HEK293 (cell line): Measurements from ENCODE around the gene ADA.

Experiments used
- CTCF ChIA-PET: fragments of 350-600 bp; formaldehyde crosslinking; extraction: SDS; loops from one replicate; lab custom pipeline; 2021; ENCODE audit warnings: antibody characterized with exemption; lab: Yijun Ruan, JAX
- POLR2A ChIA-PET: fragments of 300-600 bp; formaldehyde crosslinking; extraction: SDS; loops from one replicate; lab custom pipeline; 2020; ENCODE audit warnings: antibody characterized with exemption, inconsistent platforms; lab: Yijun Ruan, JAX
- H3K27ac ChIP-seq: fragments of 200-500 bp; sonication (Bioruptor generic); 2 replicates; pipeline ENCODE4 v1.5.1; 2014; ENCODE audit warnings: low read depth, low read length, control low read depth, inconsistent platforms; ENCODE audit errors: extremely low read depth
- H3K36me3 ChIP-seq, 2 experiments: fragments of 200-500 bp in 1 of 2; sonication (Bioruptor generic) in 1 of 2; 1 replicate in 1 of 2; 2 replicates in 1 of 2; pipeline ENCODE4 v1.5.1; 2014 to 2017; ENCODE audit warnings: inconsistent platforms in 2 of 2, low read length in 2 of 2; ENCODE audit not compliant: control insufficient read depth in 2 of 2, insufficient read depth in 1 of 2
- H3K4me1 ChIP-seq: fragments of 200-500 bp; sonication (Bioruptor generic); 2 replicates; pipeline ENCODE4 v1.5.1; 2014; ENCODE audit warnings: mild to moderate bottlenecking, low read length, inconsistent platforms; ENCODE audit not compliant: control insufficient read depth, insufficient read depth
- H3K4me3 ChIP-seq: 2 replicates; pipeline ENCODE4 v1.5.1; 2011; ENCODE audit warnings: low read depth, mild to moderate bottlenecking, control low read depth, low read length, moderate library complexity
- H3K9me3 ChIP-seq: fragments of 200-500 bp; sonication (Bioruptor generic); 2 replicates; pipeline ENCODE4 v1.5.1; 2014; ENCODE audit warnings: low read depth, low read length, inconsistent platforms; ENCODE audit not compliant: control insufficient read depth, insufficient read depth
- GLI2 ChIP-seq: fragments of 450-650 bp; formaldehyde crosslinking; IDR thresholded peaks from 2 replicates; pipeline ENCODE4; 2017; ENCODE audit warnings: missing biosample characterization, missing genetic modification characterization, low read depth, borderline replicate concordance
- GLIS1 ChIP-seq: fragments of 450-650 bp; formaldehyde crosslinking; IDR thresholded peaks from 2 replicates; pipeline ENCODE4 v1.5.1; 2016; ENCODE audit warnings: missing biosample characterization, missing genetic modification characterization
- GLIS2 ChIP-seq: fragments of 450-650 bp; formaldehyde crosslinking; IDR thresholded peaks from 2 replicates; pipeline ENCODE4 v1.5.1; 2016; ENCODE audit warnings: missing biosample characterization, missing genetic modification characterization
- IKZF3 ChIP-seq: fragments of 450-650 bp; IDR thresholded peaks from 2 replicates; pipeline ENCODE4 v1.5.0; 2018; ENCODE audit warnings: missing biosample characterization, mild to moderate bottlenecking, missing genetic modification characterization, moderate library complexity
- KLF8 ChIP-seq: fragments of 450-650 bp; formaldehyde crosslinking; IDR thresholded peaks from 2 replicates; pipeline ENCODE4 v1.5.1; 2016; ENCODE audit warnings: missing biosample characterization, missing genetic modification characterization
- PRDM2 ChIP-seq: fragments of 450-650 bp; formaldehyde crosslinking; IDR thresholded peaks from 2 replicates; pipeline ENCODE4 v1.5.1; 2016; ENCODE audit warnings: missing biosample characterization, missing genetic modification characterization, borderline replicate concordance
- SCRT1 ChIP-seq: fragments of 450-650 bp; formaldehyde crosslinking; IDR thresholded peaks from 2 replicates; pipeline ENCODE4 v1.5.1; 2016; ENCODE audit warnings: missing biosample characterization, missing genetic modification characterization, borderline replicate concordance
- SCRT2 ChIP-seq: fragments of 450-650 bp; formaldehyde crosslinking; IDR thresholded peaks from 2 replicates; pipeline ENCODE4 v1.5.1; 2016; ENCODE audit warnings: missing biosample characterization, missing genetic modification characterization
- SP7 ChIP-seq: fragments of 450-650 bp; formaldehyde crosslinking; IDR thresholded peaks from 2 replicates; pipeline ENCODE4 v1.5.1; 2016; ENCODE audit warnings: missing biosample characterization, missing genetic modification characterization
- WT1 ChIP-seq: fragments of 450-650 bp; formaldehyde crosslinking; IDR thresholded peaks from 2 replicates; pipeline ENCODE4 v1.5.1; 2016; ENCODE audit warnings: missing biosample characterization, missing genetic modification characterization
- ZBTB7A ChIP-seq: fragments of 450-650 bp; formaldehyde crosslinking; IDR thresholded peaks from 2 replicates; pipeline ENCODE4 v1.5.1; 2016; ENCODE audit warnings: low read depth, missing biosample characterization, missing genetic modification characterization
- ZFHX2 ChIP-seq: fragments of 450-650 bp; formaldehyde crosslinking; conservative IDR thresholded peaks from 2 replicates; pipeline ENCODE4 v1.5.1; 2016; ENCODE audit warnings: missing biosample characterization, missing genetic modification characterization
- ZNF138 ChIP-seq: fragments of 450-650 bp; formaldehyde crosslinking; IDR thresholded peaks from 2 replicates; pipeline ENCODE4 v1.5.1; 2016; ENCODE audit warnings: missing biosample characterization, missing genetic modification characterization, borderline replicate concordance
- ZNF155 ChIP-seq: fragments of 450-650 bp; formaldehyde crosslinking; IDR thresholded peaks from 2 replicates; pipeline ENCODE4 v1.5.1; 2016; ENCODE audit warnings: missing biosample characterization, missing genetic modification characterization
- ZNF266 ChIP-seq: fragments of 450-650 bp; formaldehyde crosslinking; IDR thresholded peaks from 2 replicates; pipeline ENCODE4 v1.5.1; 2016; ENCODE audit warnings: missing biosample characterization, missing genetic modification characterization, low read depth
- ZNF341 ChIP-seq: fragments of 450-650 bp; formaldehyde crosslinking; IDR thresholded peaks from 2 replicates; pipeline ENCODE4; 2016; ENCODE audit warnings: low read depth, missing biosample characterization, missing genetic modification characterization
- ZNF404 ChIP-seq: fragments of 450-650 bp; formaldehyde crosslinking; IDR thresholded peaks from 2 replicates; pipeline ENCODE4 v1.5.1; 2017; ENCODE audit warnings: missing biosample characterization, missing genetic modification characterization
- ZNF555 ChIP-seq: fragments of 450-650 bp; formaldehyde crosslinking; conservative IDR thresholded peaks from 2 replicates; pipeline ENCODE4 v1.5.1; 2017; ENCODE audit warnings: missing biosample characterization, mild to moderate bottlenecking, missing genetic modification characterization, inconsistent platforms
- ZNF585B ChIP-seq: fragments of 450-650 bp; formaldehyde crosslinking; IDR thresholded peaks from 2 replicates; pipeline ENCODE4 v1.5.1; 2016; ENCODE audit warnings: missing biosample characterization, missing genetic modification characterization
- ZNF596 ChIP-seq: fragments of 450-650 bp; IDR thresholded peaks from 2 replicates; pipeline ENCODE4 v1.5.0; 2018; ENCODE audit warnings: missing biosample characterization, mild to moderate bottlenecking, missing genetic modification characterization, moderate library complexity
- ZNF600 ChIP-seq: fragments of 450-650 bp; formaldehyde crosslinking; IDR thresholded peaks from 2 replicates; pipeline ENCODE4 v1.5.1; 2016; ENCODE audit warnings: missing biosample characterization, missing genetic modification characterization
- ZNF610 ChIP-seq: fragments of 450-650 bp; formaldehyde crosslinking; IDR thresholded peaks from 2 replicates; pipeline ENCODE4 v1.5.1; 2016; ENCODE audit warnings: missing biosample characterization, missing genetic modification characterization, borderline replicate concordance
- ZNF626 ChIP-seq: fragments of 450-650 bp; sonication (Bioruptor Pico); formaldehyde crosslinking; IDR thresholded peaks from 2 replicates; pipeline ENCODE4 v1.5.1; 2018; ENCODE audit warnings: missing biosample characterization, missing genetic modification characterization, inconsistent platforms
- ZNF645 ChIP-seq: fragments of 450-650 bp; formaldehyde crosslinking; IDR thresholded peaks from 2 replicates; pipeline ENCODE4; 2016; ENCODE audit warnings: missing biosample characterization, missing genetic modification characterization
- ZNF677 ChIP-seq: fragments of 450-650 bp; IDR thresholded peaks from 2 replicates; pipeline ENCODE4 v1.5.0; 2018; ENCODE audit warnings: missing biosample characterization, mild to moderate bottlenecking, missing genetic modification characterization, moderate library complexity
- ZNF704 ChIP-seq: fragments of 450-650 bp; formaldehyde crosslinking; IDR thresholded peaks from 2 replicates; pipeline ENCODE4 v1.5.1; 2016; ENCODE audit warnings: missing biosample characterization, missing genetic modification characterization
- ZNF707 ChIP-seq: fragments of 450-650 bp; formaldehyde crosslinking; IDR thresholded peaks from 2 replicates; pipeline ENCODE4 v1.5.1; 2016; ENCODE audit warnings: missing biosample characterization, missing genetic modification characterization

The ADA gene

GRCh38 chr20:44646641-44647274 lies 4.7 kb downstream of the ADA start:
- POLR2A ChIA-PET, result no interaction called here
- no peaks in the 10 kb centered on the region for H3K9me3 ChIP-seq
- H3K4me1 ChIP-seq, result peaks cover 6% of the 10 kb centered on the region
- no peaks in the 10 kb centered on the region for H3K36me3 ChIP-seq
- CTCF ChIA-PET, result interaction anchor here (0.8 to 1.2 kb wide), 2 partner anchors 36 kb away, joined by 3 to 6 read pairs; no protein-coding TSS in a partner anchor
- no peak overlapping the region for H3K4me3 ChIP-seq
- TF ChIP-seq KLF8 (no peak), ZNF555 (tag by site-specific recombination) (no peak), SCRT1 (tag by site-specific recombination) (no peak), GLIS2 (tag by site-specific recombination) (no peak), ZNF707 (tag by site-specific recombination) (no peak), ZFHX2 (tag by site-specific recombination) (no peak), ZNF704 (tag by site-specific recombination) (no peak), ZNF600 (tag by site-specific recombination) (no peak), ZBTB7A (tag by site-specific recombination) (no peak)
- no peak overlapping the region for H3K27ac ChIP-seq

GRCh38 chr20:44646023-44646640 lies 5.4 kb downstream of the ADA start:
- no peaks in the 10 kb centered on the region for H3K9me3 ChIP-seq
- ChIA-PET POLR2A (no interaction called here), CTCF (interaction anchor here (0.7 to 1.2 kb wide), 3 partner anchors 37 to 354 kb away, joined by 3 to 6 read pairs (median 3); no protein-coding TSS in a partner anchor)
- no peak overlapping the region for H3K4me3 ChIP-seq
- H3K4me1 ChIP-seq, result peaks cover 6% of the 10 kb centered on the region
- TF ChIP-seq ZNF610 (tag by site-specific recombination), result no peak
- TF ChIP-seq ZNF404 (tag by site-specific recombination), result no peak
- no peak for TF ChIP-seq ZNF645 (tag by site-specific recombination)
- 0 out of 2 replicates have a peak, but pooled peaks have one; percentile 20 for TF ChIP-seq SCRT2 (tag by site-specific recombination)
- peak; percentile 40 for TF ChIP-seq GLIS1
- no peak for TF ChIP-seq ZNF596 (tag by site-specific recombination)
- TF ChIP-seq ZNF155 (tag by site-specific recombination), result no peak
- TF ChIP-seq ZNF341, result no peak
- TF ChIP-seq SP7 (tag by site-specific recombination), result no peak
- TF ChIP-seq ZNF677 (tag by site-specific recombination), result no peak
- TF ChIP-seq PRDM2 (tag by site-specific recombination), result no peak
- TF ChIP-seq ZNF626 (tag by site-specific recombination), result no peak
- TF ChIP-seq IKZF3, result no peak
- TF ChIP-seq GLI2 (tag by site-specific recombination), result no peak
- no peak for TF ChIP-seq ZNF138
- no peak for TF ChIP-seq WT1 (tag by site-specific recombination)
- no peak for TF ChIP-seq ZNF585B (tag by site-specific recombination)
- no peak for TF ChIP-seq ZNF266 (tag by site-specific recombination)
- TF ChIP-seq, all 188 proteins: peak for 2
- no peak overlapping the region for H3K27ac ChIP-seq
- no peaks in the 10 kb centered on the region for H3K36me3 ChIP-seq
